B cell (primary cell): ENCODE results near the gene CWC27.

Experiments used
- CTCF ChIP-seq: fragments of 200-600 bp; IDR thresholded peaks from one replicate; pipeline ENCODE4 v1.8.0; 2022; ENCODE audit warnings: antibody characterized with exemption, mild to moderate bottlenecking
- EZH2 ChIP-seq: IDR thresholded peaks from 2 replicates; pipeline ENCODE4 v1.6.1; 2012; ENCODE audit warnings: borderline replicate concordance, low read depth, mild to moderate bottlenecking, moderate library complexity, low read length; ENCODE audit not compliant: insufficient read depth, poor library complexity, severe bottlenecking

GRCh38 chr5:64822320-64822719, 53.6 kb downstream of the CWC27 start:
- TF ChIP-seq CTCF: no peak
- TF ChIP-seq EZH2: no peak
